GM12864 (cell line): Measurements from ENCODE around the gene TNIK.

Experiments used
- DNase-seq: peaks from one replicate; pipeline ENCODE4 v3.0.0-alpha.2; 2011; ENCODE audit warnings: low read depth
- H3K4me3 ChIP-seq: 2 replicates; pipeline ENCODE4 v1.5.1; 2011; ENCODE audit warnings: mild to moderate bottlenecking, low read depth, low read length, control low read depth
- CTCF ChIP-seq: IDR thresholded peaks from 2 replicates; pipeline ENCODE4 v1.5.1; 2011; ENCODE audit warnings: low read depth, mild to moderate bottlenecking, moderate library complexity, low read length, control low read depth, inconsistent platforms; ENCODE audit errors: missing control alignments

Gene TNIK

GRCh38 chr3:171488479-171488878 is 28.3 kb upstream of the TNIK start:
- DNase-seq, result no peak
- H3K4me3 ChIP-seq, result no peak overlapping the region
- no peak for TF ChIP-seq CTCF

GRCh38 chr3:171487382-171487781 is 27.2 kb upstream of the TNIK start:
- H3K4me3 ChIP-seq, result no peak overlapping the region
- no peak for TF ChIP-seq CTCF
- DNase-seq, result no peak

- H3K4me3 ChIP-seq, result no peak overlapping the region
- no peak for DNase-seq
- TF ChIP-seq CTCF, result no peak
These were observed 25.1 kb upstream of the TNIK start for GRCh38 chr3:171485338-171485737.

GRCh38 chr3:171481011-171481410 is 20.8 kb upstream of the TNIK start:
- no peak overlapping the region for H3K4me3 ChIP-seq
- TF ChIP-seq CTCF, result no peak

GRCh38 chr3:171480526-171480925 is 20.3 kb upstream of the TNIK start:
- no peak overlapping the region for H3K4me3 ChIP-seq
- no peak for DNase-seq
- TF ChIP-seq CTCF, result no peak

More at GRCh38 chr3:171481011-171481410, 20.8 kb upstream of the TNIK start:
- no peak for DNase-seq

- no peak for DNase-seq
- TF ChIP-seq CTCF, result no peak
- H3K4me3 ChIP-seq, result no peak overlapping the region
These were observed 16.4 kb upstream of the TNIK start for GRCh38 chr3:171476532-171477102.

GRCh38 chr3:171472552-171472951 is 12.3 kb upstream of the TNIK start:
- H3K4me3 ChIP-seq, result no peak overlapping the region
- TF ChIP-seq CTCF, result no peak
- DNase-seq, result no peak
